K562 (cell line): ENCODE measurements around the gene IQCM. TPM values are rescaled to one million over a fixed set of nuclear protein-coding genes. Genes with fewer than 3 reads are reported as not detected.

Experiments
- ATAC-seq: fragments of 200-7000 bp; cut with Tn5 transposase; 3 replicates; pipeline ENCODE4 v1.9.1; 2020; ENCODE audit warnings: moderate library complexity
- BruUV-seq: library from RNA; stranded (reverse); fragments of 400-500 nt; replicated peaks from 2 replicates; lab custom pipeline; 2021; lab: Mats Ljungman, UMichigan
- CTCF ChIA-PET: fragments of 300-600 bp; formaldehyde crosslinking; extraction: SDS; loops from one replicate; lab custom pipeline; 2021; ENCODE audit warnings: low intra/inter-chr PET ratio; lab: Yijun Ruan, JAX
- POLR2A ChIA-PET: fragments of 300-600, 350-650 bp; sonication (Branson Sonifier 250); formaldehyde crosslinking; extraction: SDS; loops from one replicate; lab custom pipeline; 2021; ENCODE audit warnings: antibody characterized with exemption, inconsistent platforms; lab: Yijun Ruan, JAX
- DNase-seq, 4 experiments: peaks; one replicate each; pipeline versions ENCODE4 v3.0.0 to v3.0.0-alpha.2; 2011 to 2018; ENCODE audit warnings: low spot score in 3 of 4, mixed read lengths in 3 of 4; ENCODE audit errors: extremely low read depth in 1 of 4
- FAIRE-seq: peaks from 2 replicates; lab custom pipeline; 2011; peaks lifted over from hg19 to GRCh38; lab: Jason Lieb, UNC
- H2AFZ ChIP-seq: 2 replicates; pipeline ENCODE4 v1.6.0; 2011; ENCODE audit warnings: low read depth, low read length, control low read depth, inconsistent platforms
- H3K27ac ChIP-seq: fragments of 200-600 bp; 3 replicates; pipeline ENCODE4 v1.8.0; 2011; ENCODE audit warnings: low read depth, mild to moderate bottlenecking, control low read depth, inconsistent platforms, low read length, moderate library complexity, mixed read lengths; ENCODE audit errors: extremely low read depth
- H3K27me3 ChIP-seq, 2 experiments: fragments of 300-600 bp in 1 of 2; 2 replicates in 1 of 2; 3 replicates in 1 of 2; pipeline versions ENCODE4 v1.6.0 to v1.8.0; 2011; ENCODE audit warnings: inconsistent platforms in 2 of 2, low read length in 2 of 2, mild to moderate bottlenecking in 1 of 2, mixed read lengths in 1 of 2, moderate library complexity in 1 of 2; ENCODE audit not compliant: control insufficient read depth in 2 of 2, insufficient read depth in 2 of 2
- H3K36me3 ChIP-seq: fragments of 300-600 bp; 3 replicates; pipeline ENCODE4 v1.8.0; 2011; ENCODE audit warnings: mild to moderate bottlenecking, low read length, inconsistent platforms; ENCODE audit not compliant: control insufficient read depth, insufficient read depth
- H3K4me1 ChIP-seq, 2 experiments: fragments of 200-600 bp in 1 of 2; replicated peaks in 1 of 2; 2 replicates in 1 of 2; 3 replicates in 1 of 2; pipeline versions ENCODE4 v1.5.1 to v1.8.0; 2011; ENCODE audit warnings: inconsistent platforms in 2 of 2, low read length in 2 of 2, mild to moderate bottlenecking in 1 of 2, mixed read lengths in 1 of 2, moderate library complexity in 1 of 2; ENCODE audit not compliant: control insufficient read depth in 2 of 2, insufficient read depth in 2 of 2
- H3K4me2 ChIP-seq: 2 replicates; pipeline ENCODE4 v1.6.1; 2011; ENCODE audit warnings: low read length, control low read depth, inconsistent platforms, mixed read lengths; ENCODE audit not compliant: insufficient read depth
- H3K4me3 ChIP-seq: fragments of 200-600 bp; sonication (generic), shearing (Covaris generic); 2 replicates; pipeline ENCODE4 v1.5.1; 2016; ENCODE audit warnings: control low read depth, inconsistent platforms
- H3K79me2 ChIP-seq: fragments of 200-600 bp; 3 replicates; pipeline ENCODE4 v1.8.0; 2011; ENCODE audit warnings: low read length, inconsistent platforms; ENCODE audit not compliant: control insufficient read depth, insufficient read depth
- H3K9ac ChIP-seq, 2 experiments: 2 replicates each; pipeline versions ENCODE4 v1.6.0 to v1.6.1; 2011; ENCODE audit warnings: low read depth in 2 of 2, low read length in 2 of 2, control low read depth in 1 of 2, inconsistent platforms in 1 of 2, mild to moderate bottlenecking in 1 of 2, mixed read lengths in 1 of 2; ENCODE audit not compliant: insufficient read depth in 1 of 2
- H3K9me1 ChIP-seq: one replicate; pipeline ENCODE4 v1.6.0; 2011; ENCODE audit warnings: inconsistent platforms, mild to moderate bottlenecking, low read length, moderate library complexity; ENCODE audit not compliant: control insufficient read depth, insufficient read depth
- H3K9me3 ChIP-seq: replicated peaks from 2 replicates; pipeline ENCODE4 v1.5.1; 2011; ENCODE audit warnings: low read depth, low read length, inconsistent platforms; ENCODE audit not compliant: control insufficient read depth, insufficient read depth
- H4K20me1 ChIP-seq: replicated peaks from 2 replicates; pipeline ENCODE4 v1.6.1; 2011; ENCODE audit warnings: low read length, inconsistent platforms, mixed read lengths; ENCODE audit not compliant: control insufficient read depth, insufficient read depth
- EHMT2 ChIP-seq: fragments of 450-650 bp; IDR thresholded peaks from 2 replicates; pipeline ENCODE4 v1.6.1; 2018; ENCODE audit warnings: antibody characterized with exemption
- FOXM1 ChIP-seq, 2 experiments: fragments of 450-650 bp in 1 of 2; sonication (generic) in 1 of 2; formaldehyde crosslinking in 1 of 2; IDR thresholded peaks; 2 replicates each; pipeline versions ENCODE4 v1.6.1 to v1.9.0; 2017 to 2022; ENCODE audit warnings: low read depth in 2 of 2, mild to moderate bottlenecking in 2 of 2, missing genetic modification reagents in 1 of 2, moderate library complexity in 1 of 2
- MNT ChIP-seq, 2 experiments: fragments of 450-650 bp; conservative IDR thresholded peaks; 2 replicates each; pipeline ENCODE4 v1.6.1; 2017; ENCODE audit warnings: mild to moderate bottlenecking in 2 of 2, moderate library complexity in 2 of 2
- NFYB ChIP-seq: IDR thresholded peaks from 2 replicates; pipeline ENCODE4 v1.6.1; 2011; ENCODE audit warnings: mild to moderate bottlenecking, moderate library complexity; ENCODE audit not compliant: insufficient read length; ENCODE audit errors: extremely low read depth
- NR2F6 ChIP-seq: fragments of 450-650 bp; formaldehyde crosslinking; IDR thresholded peaks from 2 replicates; pipeline ENCODE4 v1.4.0; 2020; ENCODE audit warnings: mild to moderate bottlenecking
- POLR2AphosphoS5 ChIP-seq: IDR thresholded peaks from 2 replicates; pipeline ENCODE4 v1.6.1; 2011; ENCODE audit warnings: mild to moderate bottlenecking, low read depth, low read length, moderate library complexity; ENCODE audit not compliant: control insufficient read depth, insufficient read depth
- ZBTB26 ChIP-seq: fragments of 450-650 bp; formaldehyde crosslinking; IDR thresholded peaks from 2 replicates; pipeline ENCODE4 v1.4.0; 2022; ENCODE audit warnings: missing genetic modification characterization
- ZNF143 ChIP-seq: sonication (generic); formaldehyde crosslinking; IDR thresholded peaks from 2 replicates; pipeline ENCODE4 v1.9.0; 2022; ENCODE audit warnings: mild to moderate bottlenecking, missing genetic modification reagents
- ZNF75A ChIP-seq: fragments of 450-650 bp; formaldehyde crosslinking; IDR thresholded peaks from 2 replicates; pipeline ENCODE4 v1.4.0; 2020; ENCODE audit warnings: mild to moderate bottlenecking
- WGBS: fragments of 100-300 bp; shearing (Covaris generic); methylation state at CpG from one replicate; pipeline ENCODE4 v1.1.6; 2016; ENCODE audit warnings: low coverage, mixed read lengths; ENCODE audit not compliant: insufficient coverage; ENCODE audit errors: missing lambda C conversion rate; 5-methylcytosine and 5-hydroxymethylcytosine counted together
- in situ Hi-C: fragments of 300-500 bp; cut with MboI; formaldehyde crosslinking; loops from 4 replicates; pipeline ENCODE4 v1.15.0; 2018; ENCODE audit warnings: inconsistent platforms, mixed read lengths
- intact Hi-C: fragments of 100-400 bp; cut with micrococcal nuclease; formaldehyde crosslinking; loops from 2 replicates; pipeline ENCODE4 v1.14.2; 2022
- polyA plus RNA-seq, 8 experiments: library from polyadenylated mRNA; depleted of rRNA in 4 of 8; stranded (reverse) in 5 of 8; unstranded in 3 of 8; fragments of >200 nt; fragmentation: Nextera tagmentation in 2 of 8; fragmentation: Illumina TruSeq in 1 of 8; extraction: Ambion mirVana in 2 of 8; extraction: Trizol in 1 of 8; gene quantifications; 2 replicates each; pipeline versions ENCODE4 v1.2.1 to v1.2.3, GENCODE V29; 2011 to 2014; ENCODE audit warnings: inconsistent platforms in 1 of 8, missing spikeins in 1 of 8
- total RNA-seq, 7 experiments: library from RNA; depleted of rRNA in 6 of 7; stranded (reverse); fragments of >200 nt in 6 of 7; fragmentation: Illumina TruSeq in 2 of 7; extraction: Trizol in 2 of 7; gene quantifications; 2 replicates each; pipeline versions ENCODE4 v1.2.1 to v1.2.3, GENCODE V29; 2011 to 2021; ENCODE audit warnings: low replicate concordance in 1 of 7

The IQCM gene
- total and polyA plus RNA-seq, 9 of the 15 experiments (the other 6 are each of a cell fraction or from before 2014, with no cell fraction given), result not detected

- BruUV-seq, result no TSS peak
- DNase-seq (no peak), FAIRE-seq (no peak), ATAC-seq (no peak)
- Histone ChIP-seq H3K36me3 (no peaks in the 10 kb centered on the region), H3K27ac (no peak overlapping the region), H3K79me2 (no peaks in the 10 kb centered on the region), H2AFZ (no peak overlapping the region), H3K4me3 (no peak overlapping the region), H3K9me3 (0 out of 2 replicates have a peak, but pooled peaks cover 3% of the 10 kb centered on the region), H3K4me1 (no peaks in the 10 kb centered on the region), H3K9me1 (no peaks in the 10 kb centered on the region), H4K20me1 (no peaks in the 10 kb centered on the region), H3K27me3 (no peaks in the 10 kb centered on the region), H3K4me2 (no peak overlapping the region), H3K9ac (no peak overlapping the region)
- ChIA-PET CTCF (no interaction called here), POLR2A (no interaction called here)
- in situ Hi-C loops (no loop called here), intact Hi-C loops (no loop called here)
- 0% methylated on average over 3 of the region's 3 CpGs for WGBS
- TF ChIP-seq FOXM1 (IDR thresholded peaks at IDR 0.05; ENCODE audit: low read depth) (no peak), FOXM1 (CRISPR knock-in tag; IDR thresholded peaks at IDR 0.05; ENCODE audit: low read depth) (no peak), ZNF75A (no peak), NR2F6 (CRISPR knock-in tag) (no peak), MNT (conservative IDR thresholded peaks at IDR 0.05) (no peak), ZBTB26 (no peak), NFYB (no peak), EHMT2 (no peak), POLR2AphosphoS5 (no peak), ZNF143 (no peak)
Observed at GRCh38 chr4:149676076-149676475, 139.6 kb downstream of the IQCM start.
